Activated naive CD8-positive, alpha-beta T cell treated with anti-CD3 and anti-CD28 coated beads, Interleukin-2, amount 50 U/mL, for 24 hours (primary cell): ENCODE results near the gene UBE2E3.

Experiments used
- ATAC-seq: fragments of 150-1000 bp; cut with Tn5 transposase; one replicate; pipeline ENCODE4 v1.10.0; 2021
- DNase-seq: peaks from one replicate; pipeline ENCODE4 v3.0.0; 2021
- H3K27ac Mint-ChIP-seq: one replicate; pipeline ENCODE4 v1.8.0; 2021; ENCODE audit warnings: mild to moderate bottlenecking, mixed read lengths
- H3K27me3 Mint-ChIP-seq: one replicate; pipeline ENCODE4 v1.8.0; 2021; ENCODE audit warnings: mixed read lengths
- H3K36me3 Mint-ChIP-seq: one replicate; pipeline ENCODE4 v1.8.0; 2021; ENCODE audit warnings: low read depth, mixed read lengths
- H3K4me1 Mint-ChIP-seq: one replicate; pipeline ENCODE4 v1.8.0; 2021; ENCODE audit warnings: mixed read lengths
- H3K4me3 Mint-ChIP-seq: one replicate; pipeline ENCODE4 v1.8.0; 2021; ENCODE audit warnings: mild to moderate bottlenecking, moderate library complexity, mixed read lengths
- H3K9me3 Mint-ChIP-seq: one replicate; pipeline ENCODE4 v1.8.0; 2021; ENCODE audit warnings: mixed read lengths

UBE2E3 gene

GRCh38 chr2:180960982-180961381, 19.4 kb upstream of the UBE2E3 start:
- Mint-ChIP-seq H3K4me3 (no peak overlapping the region), H3K4me1 (no peaks in the 10 kb centered on the region), H3K27me3 (peaks cover 19% of the 10 kb centered on the region), H3K27ac (no peak overlapping the region), H3K36me3 (no peaks in the 10 kb centered on the region), H3K9me3 (no peaks in the 10 kb centered on the region)
- no peak for ATAC-seq
- no peak for DNase-seq

- no peaks in the 10 kb centered on the region for H3K9me3 Mint-ChIP-seq
- DNase-seq (no peak), ATAC-seq (no peak)
- no peaks in the 10 kb centered on the region for H3K4me1 Mint-ChIP-seq
- peaks cover 19% of the 10 kb centered on the region for H3K27me3 Mint-ChIP-seq
- no peak overlapping the region for H3K4me3 Mint-ChIP-seq
- H3K27ac Mint-ChIP-seq: no peak overlapping the region
- no peaks in the 10 kb centered on the region for H3K36me3 Mint-ChIP-seq
These were observed 17.6 kb upstream of the UBE2E3 start for GRCh38 chr2:180962727-180963314.

- H3K9me3 Mint-ChIP-seq: no peaks in the 10 kb centered on the region
- peaks cover 15% of the 10 kb centered on the region for H3K27me3 Mint-ChIP-seq
- ATAC-seq (no peak), DNase-seq (no peak)
- no peak overlapping the region for H3K27ac Mint-ChIP-seq
- H3K4me3 Mint-ChIP-seq: no peak overlapping the region
- no peaks in the 10 kb centered on the region for H3K36me3 Mint-ChIP-seq
- H3K4me1 Mint-ChIP-seq: no peaks in the 10 kb centered on the region
These were observed 14.0 kb upstream of the UBE2E3 start for GRCh38 chr2:180966378-180966777.

GRCh38 chr2:180969124-180969523, 11.3 kb upstream of the UBE2E3 start:
- no peak overlapping the region for H3K4me3 Mint-ChIP-seq
- no peaks in the 10 kb centered on the region for H3K4me1 Mint-ChIP-seq
- no peaks in the 10 kb centered on the region for H3K36me3 Mint-ChIP-seq
- ATAC-seq: no peak
- H3K9me3 Mint-ChIP-seq: no peaks in the 10 kb centered on the region
- no peak overlapping the region for H3K27ac Mint-ChIP-seq
- peaks cover 9% of the 10 kb centered on the region for H3K27me3 Mint-ChIP-seq
- no peak for DNase-seq

GRCh38 chr2:180970016-180970415, 10.4 kb upstream of the UBE2E3 start:
- no peak for DNase-seq
- Mint-ChIP-seq H3K27me3 (peaks cover 9% of the 10 kb centered on the region), H3K4me1 (no peaks in the 10 kb centered on the region), H3K27ac (no peak overlapping the region), H3K36me3 (no peaks in the 10 kb centered on the region), H3K4me3 (no peak overlapping the region), H3K9me3 (no peaks in the 10 kb centered on the region)
- ATAC-seq: no peak

GRCh38 chr2:180971811-180972210, 8.6 kb upstream of the UBE2E3 start:
- DNase-seq (no peak), ATAC-seq (no peak)
- Mint-ChIP-seq H3K36me3 (no peaks in the 10 kb centered on the region), H3K4me1 (no peaks in the 10 kb centered on the region), H3K27ac (no peak overlapping the region), H3K9me3 (no peaks in the 10 kb centered on the region), H3K4me3 (no peak overlapping the region), H3K27me3 (peaks cover 6% of the 10 kb centered on the region)

GRCh38 chr2:180975585-180975984, 4.8 kb upstream of the UBE2E3 start:
- H3K4me3 Mint-ChIP-seq: no peak overlapping the region
- no peaks in the 10 kb centered on the region for H3K9me3 Mint-ChIP-seq
- ATAC-seq: no peak
- peaks cover 6% of the 10 kb centered on the region for H3K4me1 Mint-ChIP-seq
- peaks cover 6% of the 10 kb centered on the region for H3K27me3 Mint-ChIP-seq
- no peak overlapping the region for H3K27ac Mint-ChIP-seq
- H3K36me3 Mint-ChIP-seq: no peaks in the 10 kb centered on the region
- no peak for DNase-seq

GRCh38 chr2:180978903-180979748, 1.3 kb upstream of the UBE2E3 start:
- Mint-ChIP-seq H3K36me3 (peaks cover 18% of the 10 kb centered on the region), H3K4me1 (peaks cover 36% of the 10 kb centered on the region), H3K27ac (peak overlapping the region; percentile 72), H3K9me3 (no peaks in the 10 kb centered on the region), H3K27me3 (peaks cover 2% of the 10 kb centered on the region), H3K4me3 (peak overlapping the region; percentile 62)
- peak; percentile 3 for DNase-seq
- ATAC-seq: no peak

GRCh38 chr2:180979749-180980105, 678 bp upstream of the UBE2E3 start:
- ATAC-seq (no peak), DNase-seq (no peak)
- Mint-ChIP-seq H3K27me3 (peaks cover 2% of the 10 kb centered on the region), H3K4me3 (peak overlapping the region; percentile 62), H3K27ac (peak overlapping the region; percentile 72), H3K4me1 (peaks cover 39% of the 10 kb centered on the region), H3K36me3 (peaks cover 22% of the 10 kb centered on the region), H3K9me3 (no peaks in the 10 kb centered on the region)

GRCh38 chr2:180980943-180981911, 822 bp downstream of the UBE2E3 start:
- Mint-ChIP-seq H3K9me3 (no peaks in the 10 kb centered on the region), H3K36me3 (peaks cover 31% of the 10 kb centered on the region), H3K27ac (peak overlapping the region; percentile 95), H3K4me1 (peaks cover 44% of the 10 kb centered on the region), H3K4me3 (peak overlapping the region; percentile 97), H3K27me3 (no peaks in the 10 kb centered on the region)
- peak; percentile 18 for DNase-seq
- ATAC-seq: no peak

GRCh38 chr2:180983468-180984242, 3.2 kb downstream of the UBE2E3 start:
- Mint-ChIP-seq H3K4me3 (no peak overlapping the region), H3K4me1 (peaks cover 44% of the 10 kb centered on the region), H3K36me3 (peaks cover 31% of the 10 kb centered on the region), H3K27ac (peak overlapping the region; percentile 31), H3K9me3 (no peaks in the 10 kb centered on the region), H3K27me3 (no peaks in the 10 kb centered on the region)
- DNase-seq: peak; percentile 9
- ATAC-seq: peak; percentile 26

GRCh38 chr2:180985771-180986395, 5.5 kb downstream of the UBE2E3 start:
- Mint-ChIP-seq H3K4me1 (peaks cover 41% of the 10 kb centered on the region), H3K27ac (no peak overlapping the region), H3K9me3 (no peaks in the 10 kb centered on the region), H3K36me3 (peaks cover 37% of the 10 kb centered on the region), H3K27me3 (no peaks in the 10 kb centered on the region), H3K4me3 (no peak overlapping the region)
- DNase-seq (no peak), ATAC-seq (no peak)

GRCh38 chr2:180987146-180987545, 6.7 kb downstream of the UBE2E3 start:
- H3K27me3 Mint-ChIP-seq: no peaks in the 10 kb centered on the region
- DNase-seq (no peak), ATAC-seq (no peak)
- no peak overlapping the region for H3K4me3 Mint-ChIP-seq
- peaks cover 45% of the 10 kb centered on the region for H3K36me3 Mint-ChIP-seq
- H3K9me3 Mint-ChIP-seq: no peaks in the 10 kb centered on the region
- H3K27ac Mint-ChIP-seq: no peak overlapping the region
- peaks cover 33% of the 10 kb centered on the region for H3K4me1 Mint-ChIP-seq

GRCh38 chr2:180990337-180990736, 9.9 kb downstream of the UBE2E3 start:
- peaks cover 29% of the 10 kb centered on the region for H3K36me3 Mint-ChIP-seq
- H3K4me3 Mint-ChIP-seq: no peak overlapping the region
- H3K4me1 Mint-ChIP-seq: peaks cover 12% of the 10 kb centered on the region
- DNase-seq: no peak
- H3K9me3 Mint-ChIP-seq: no peaks in the 10 kb centered on the region
- no peak overlapping the region for H3K27ac Mint-ChIP-seq
- ATAC-seq: no peak
- H3K27me3 Mint-ChIP-seq: no peaks in the 10 kb centered on the region
